ENCODE data around the gene IGLL1.
"Not testable (repeated sequence)": the region's sequence is repeated elsewhere in the genome, so short reads cannot be mapped to it uniquely, and the experiment has no call there.

The IGLL1 gene

GRCh38 chr22:23579870-23580575 lies at the start of gene IGLL1:
TSS of gene IGLL1 (minus strand) at chr22:23580290. CDS start at chr22:23580190, 100 bp downstream.
- DNase-seq (ENCODE audit: low read depth): no peak

- not testable (repeated sequence) for DNase-seq (ENCODE audit: low read depth)
These were observed 48.1 kb upstream of the IGLL1 start for GRCh38 chr22:23628056-23628743.

- peak; percentile 27 for DNase-seq (ENCODE audit: low read depth)
These were observed 47.4 kb upstream of the IGLL1 start for GRCh38 chr22:23627401-23628055.

- no peak for DNase-seq (ENCODE audit: low read depth)
These were observed 46.3 kb upstream of the IGLL1 start for GRCh38 chr22:23626286-23626975.

GRCh38 chr22:23622634-23623033 lies 42.5 kb upstream of the IGLL1 start:
- DNase-seq (ENCODE audit: low read depth): no peak

- DNase-seq (ENCODE audit: low read depth): not testable (repeated sequence)
These were observed 41.8 kb upstream of the IGLL1 start for GRCh38 chr22:23621916-23622315.

GRCh38 chr22:23621082-23621780 lies 41.1 kb upstream of the IGLL1 start:
- DNase-seq (ENCODE audit: low read depth): no peak

GRCh38 chr22:23613193-23613972 lies 33.3 kb upstream of the IGLL1 start:
- DNase-seq (ENCODE audit: low read depth): no peak

GRCh38 chr22:23609983-23610781 lies 30.1 kb upstream of the IGLL1 start:
- no peak for DNase-seq (ENCODE audit: low read depth)

- DNase-seq (ENCODE audit: low read depth): no peak
These were observed 28.5 kb upstream of the IGLL1 start for GRCh38 chr22:23608583-23608982.

GRCh38 chr22:23606204-23607131 lies 26.4 kb upstream of the IGLL1 start:
- DNase-seq (ENCODE audit: low read depth): no peak

GRCh38 chr22:23604939-23605712 lies 25.0 kb upstream of the IGLL1 start:
- DNase-seq (ENCODE audit: low read depth): no peak

- DNase-seq (ENCODE audit: low read depth): no peak
These were observed 23.2 kb upstream of the IGLL1 start for GRCh38 chr22:23603266-23603665.

- no peak for DNase-seq (ENCODE audit: low read depth)
These were observed 18.9 kb upstream of the IGLL1 start for GRCh38 chr22:23598805-23599518.

- DNase-seq (ENCODE audit: low read depth): not testable (repeated sequence)
These were observed 17.6 kb upstream of the IGLL1 start for GRCh38 chr22:23597576-23598268.

GRCh38 chr22:23595904-23596303 lies 15.8 kb upstream of the IGLL1 start:
- not testable (repeated sequence) for DNase-seq (ENCODE audit: low read depth)

- DNase-seq (ENCODE audit: low read depth): no peak
These were observed 11.8 kb upstream of the IGLL1 start for GRCh38 chr22:23591846-23592245.
